Activated T-helper 2 cell treated with anti-CD3 and anti-CD28 coated beads, Interferon-gamma antibody, Interleukin-2, Interleukin-4, amounts not matched to agents 10 μg/mL and 5 μg/mL and 100 μg/mL, durations not matched to agents 14 hours and 24 hours and 36 hours (primary cell): ENCODE data around the gene KBTBD3. TPM values are rescaled to one million over a fixed set of nuclear protein-coding genes. Genes with fewer than 3 reads are reported as not detected.
A peak's percentile ranks its signal among the peaks of the same experiment; 100 is the strongest.
"Not testable (repeated sequence)": the region's sequence is repeated elsewhere in the genome, so short reads cannot be mapped to it uniquely, and the experiment has no call there.

ENCODE experiments used
- DNase-seq: peaks from one replicate; pipeline ENCODE4 v3.0.0; 2021; ENCODE audit warnings: low spot score
- H3K27ac Mint-ChIP-seq: one replicate; pipeline ENCODE4 v1.8.0; 2021; ENCODE audit warnings: mixed read lengths
- H3K27me3 Mint-ChIP-seq: one replicate; pipeline ENCODE4 v1.8.0; 2021; ENCODE audit warnings: low read depth, mixed read lengths
- H3K36me3 Mint-ChIP-seq: one replicate; pipeline ENCODE4 v1.8.0; 2021; ENCODE audit warnings: low read depth, mixed read lengths
- H3K4me1 Mint-ChIP-seq: one replicate; pipeline ENCODE4 v1.8.0; 2021; ENCODE audit warnings: low read depth, mixed read lengths
- H3K4me3 Mint-ChIP-seq: one replicate; pipeline ENCODE4 v1.8.0; 2021; ENCODE audit warnings: low read depth, mild to moderate bottlenecking, moderate library complexity, mixed read lengths
- H3K9me3 Mint-ChIP-seq: one replicate; pipeline ENCODE4 v1.8.0; 2021; ENCODE audit warnings: mixed read lengths
- intact Hi-C: fragments of 100-400 bp; cut with micrococcal nuclease; formaldehyde crosslinking; loops from one replicate; pipeline ENCODE4 v1.15.1; 2023
- total RNA-seq: library from RNA; stranded (reverse); gene quantifications from 2 replicates; pipeline ENCODE4 v1.2.3, GENCODE V29; 2022

The KBTBD3 gene
- total RNA-seq, 1 donor from 2014 or later: 8.9 TPM

DNA sequence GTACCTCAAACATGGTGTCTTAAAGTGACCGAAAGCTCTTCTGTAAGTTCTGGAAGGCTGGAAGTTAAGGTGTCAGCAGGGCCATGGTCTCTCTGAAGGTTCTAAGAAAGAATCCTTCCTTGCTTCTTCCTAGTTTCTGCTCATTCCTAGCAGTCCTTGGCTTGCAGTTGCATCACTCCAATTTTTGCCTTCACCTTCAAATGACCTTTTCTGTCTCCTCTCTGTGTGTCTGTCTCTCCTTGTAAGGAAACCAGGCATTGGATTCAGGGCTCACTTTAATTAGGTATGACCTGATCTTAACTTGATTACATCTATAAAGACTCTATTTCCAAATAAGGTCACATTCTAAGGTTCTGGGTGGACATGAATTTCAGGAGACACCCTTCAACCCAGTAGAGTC, 9.0 kb upstream of the KBTBD3 start:
- H3K9me3 Mint-ChIP-seq: no peaks in the 10 kb centered on the region
- intact Hi-C loops: no loop called here
- peaks cover 41% of the 10 kb centered on the region for H3K36me3 Mint-ChIP-seq
- peaks cover 43% of the 10 kb centered on the region for H3K4me1 Mint-ChIP-seq
- H3K4me3 Mint-ChIP-seq: no peak overlapping the region
- peak overlapping the region; percentile 1 for H3K27ac Mint-ChIP-seq
- no peaks in the 10 kb centered on the region for H3K27me3 Mint-ChIP-seq
- DNase-seq: no peak

DNA sequence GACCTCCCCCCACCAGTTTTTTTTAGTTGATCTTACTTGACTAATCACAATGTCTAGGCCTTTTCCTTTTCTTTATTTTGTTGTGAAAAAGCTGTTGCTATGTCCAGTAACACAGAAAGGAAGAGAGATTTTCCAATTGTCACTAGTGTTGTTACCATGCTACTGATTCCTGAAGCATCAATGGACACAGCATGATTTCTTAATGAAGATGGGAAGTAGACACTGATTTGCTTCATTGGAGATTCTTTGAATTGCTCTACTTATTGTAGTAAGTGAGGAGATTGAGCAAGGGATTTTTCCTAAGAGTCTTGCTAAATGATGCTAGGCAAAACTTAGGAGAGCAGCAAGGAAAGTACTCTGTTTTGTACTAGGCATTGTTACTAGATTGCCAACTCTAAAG, 4.9 kb upstream of the KBTBD3 start:
- Mint-ChIP-seq H3K4me1 (peaks cover 40% of the 10 kb centered on the region), H3K4me3 (no peak overlapping the region), H3K9me3 (no peaks in the 10 kb centered on the region), H3K27ac (no peak overlapping the region), H3K36me3 (peaks cover 39% of the 10 kb centered on the region), H3K27me3 (no peaks in the 10 kb centered on the region)
- intact Hi-C loops: no loop called here
- no peak for DNase-seq

DNA sequence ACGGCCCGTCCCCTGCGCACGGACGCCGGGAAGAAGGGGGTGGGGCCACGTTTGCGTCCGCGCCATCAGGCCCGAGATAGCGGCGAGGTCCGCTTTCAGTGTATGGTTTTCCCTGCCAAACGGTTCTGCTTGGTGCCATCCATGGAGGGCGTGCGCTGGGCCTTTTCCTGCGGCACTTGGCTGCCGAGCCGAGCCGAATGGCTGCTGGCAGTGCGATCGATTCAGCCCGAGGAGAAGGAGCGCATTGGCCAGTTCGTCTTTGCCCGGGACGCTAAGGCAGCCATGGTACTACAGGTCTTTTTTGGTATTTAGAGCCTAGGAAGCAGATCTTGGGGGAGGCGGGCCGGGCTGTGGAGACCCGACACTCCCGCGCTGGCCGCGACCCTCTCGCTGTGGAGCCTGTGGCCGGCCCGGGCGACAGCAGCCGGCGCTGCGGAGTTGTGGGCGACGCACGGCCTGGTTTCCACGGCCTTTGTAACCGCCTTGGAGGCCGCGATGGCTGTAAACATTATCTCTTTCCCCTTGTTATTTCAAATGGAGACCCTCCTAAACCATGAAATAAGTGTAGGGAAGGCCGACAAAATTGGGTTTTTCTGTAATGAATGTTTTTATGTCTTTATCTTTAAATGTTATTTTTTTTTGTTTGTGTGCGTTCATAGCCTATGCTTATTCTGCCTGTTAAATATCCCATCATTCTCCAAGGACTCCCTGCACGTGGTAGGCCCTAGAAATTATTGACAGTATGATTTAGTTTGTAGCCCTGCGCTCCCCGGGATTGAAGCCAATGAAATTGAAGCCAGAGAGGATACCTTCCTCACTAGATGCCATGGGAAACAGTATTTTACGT, 685 bp upstream of the KBTBD3 start, which contains the start of gene AASDHPPT:
Gene AASDHPPT, plus strand, starts transcription at position 54 of the 847 bp plus-strand sequence. Its CDS starts 49 bp downstream, at position 103.
- H3K36me3 Mint-ChIP-seq: peaks cover 42% of the 10 kb centered on the region
- H3K9me3 Mint-ChIP-seq: no peaks in the 10 kb centered on the region
- DNase-seq: no peak
- H3K27ac Mint-ChIP-seq: peak within 1 kb of the TSS; percentile 90
- intact Hi-C loops: loop anchor here (1.0 kb wide), 3 partner anchors 13 to 56 kb away; partner anchors contain the start of gene MSANTD4
- peak within 1 kb of the TSS; percentile 92 for H3K4me3 Mint-ChIP-seq
- peaks cover 50% of the 10 kb centered on the region for H3K4me1 Mint-ChIP-seq
- H3K27me3 Mint-ChIP-seq: no peaks in the 10 kb centered on the region

DNA sequence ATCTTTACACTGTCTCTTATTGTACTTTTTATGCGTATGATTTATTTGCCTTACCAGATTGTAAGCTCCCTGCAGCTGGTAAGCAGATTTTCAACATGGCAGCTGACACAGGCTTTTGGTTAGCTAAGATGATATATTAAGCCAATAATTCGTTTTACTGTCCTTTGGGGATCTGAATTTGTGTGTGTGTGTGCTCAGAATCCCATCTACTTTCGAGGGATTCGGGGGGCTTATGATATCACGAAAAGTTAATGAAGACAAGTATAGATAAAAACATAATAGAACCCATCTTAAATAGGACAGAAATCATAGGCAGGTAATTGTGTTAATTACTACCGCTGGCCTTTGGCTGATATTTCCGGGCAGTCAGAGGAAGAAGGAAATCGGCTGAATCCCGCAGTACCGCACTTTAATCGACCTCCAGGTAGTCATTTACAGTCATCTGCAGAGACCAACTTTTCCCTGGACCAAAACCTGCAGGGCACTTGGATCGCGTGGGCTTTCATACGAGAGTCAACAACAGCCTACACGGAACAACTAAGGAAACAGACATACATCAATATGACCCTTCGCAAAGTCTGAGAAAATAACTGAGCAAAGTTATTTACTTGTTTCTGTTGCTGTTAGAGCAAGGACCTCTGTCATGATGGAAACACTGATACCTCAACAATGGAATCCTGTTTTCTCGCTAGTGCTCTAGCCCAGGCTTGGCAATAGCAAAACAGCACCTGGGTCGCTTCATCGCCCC, 802 bp downstream of the KBTBD3 start:
- H3K27ac Mint-ChIP-seq: peak overlapping the region; percentile 90
- intact Hi-C loops: no loop called here
- H3K9me3 Mint-ChIP-seq: no peaks in the 10 kb centered on the region
- H3K4me1 Mint-ChIP-seq: peaks cover 42% of the 10 kb centered on the region
- no peak for DNase-seq
- peak overlapping the region; percentile 92 for H3K4me3 Mint-ChIP-seq
- no peaks in the 10 kb centered on the region for H3K27me3 Mint-ChIP-seq
- peaks cover 32% of the 10 kb centered on the region for H3K36me3 Mint-ChIP-seq

DNA sequence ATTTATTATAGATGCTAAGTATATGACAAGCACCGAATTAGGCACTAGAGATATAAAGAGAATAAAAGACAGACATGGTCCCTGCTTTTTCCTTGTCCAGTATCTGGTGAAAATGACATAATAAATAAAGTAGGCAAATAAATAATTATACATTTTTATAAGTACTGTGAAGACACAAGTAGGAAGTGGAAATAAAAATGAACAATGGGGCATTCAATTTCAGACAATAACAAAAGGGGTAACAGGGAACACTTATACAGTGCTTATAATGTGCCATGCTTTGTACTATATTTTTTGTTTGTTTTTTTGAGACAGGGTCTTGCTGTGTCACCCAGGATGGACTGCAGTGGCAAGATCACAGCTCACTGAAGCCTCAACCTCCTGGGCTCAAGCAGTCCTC, 4.3 kb downstream of the KBTBD3 start:
- intact Hi-C loops: no loop called here
- Mint-ChIP-seq H3K27me3 (no peaks in the 10 kb centered on the region), H3K27ac (no peak overlapping the region), H3K4me1 (peaks cover 21% of the 10 kb centered on the region), H3K36me3 (peaks cover 21% of the 10 kb centered on the region), H3K9me3 (no peaks in the 10 kb centered on the region), H3K4me3 (no peak overlapping the region)
- DNase-seq: no peak

DNA sequence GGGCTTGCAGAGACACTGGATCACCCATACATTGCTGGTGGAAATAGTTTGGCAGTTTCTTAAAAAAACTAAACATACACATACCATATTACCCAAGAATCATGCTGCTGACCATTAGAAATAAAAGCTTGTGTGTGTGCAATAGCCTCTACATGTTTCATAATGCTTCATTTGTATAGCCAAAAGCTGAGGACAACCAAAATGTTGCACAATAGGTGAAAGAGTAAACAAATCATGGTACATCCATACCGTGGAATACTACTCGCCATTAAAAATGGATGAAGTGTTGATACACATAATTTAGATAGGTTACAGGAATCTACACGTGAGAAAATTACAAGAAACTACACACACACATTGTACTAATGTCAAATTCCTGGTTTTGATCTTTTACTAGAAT, 6.5 kb downstream of the KBTBD3 start:
- Mint-ChIP-seq H3K27ac (no peak overlapping the region), H3K4me1 (peaks cover 12% of the 10 kb centered on the region), H3K9me3 (no peaks in the 10 kb centered on the region), H3K36me3 (peaks cover 21% of the 10 kb centered on the region), H3K4me3 (no peak overlapping the region), H3K27me3 (no peaks in the 10 kb centered on the region)
- DNase-seq: no peak
- intact Hi-C loops: no loop called here

DNA sequence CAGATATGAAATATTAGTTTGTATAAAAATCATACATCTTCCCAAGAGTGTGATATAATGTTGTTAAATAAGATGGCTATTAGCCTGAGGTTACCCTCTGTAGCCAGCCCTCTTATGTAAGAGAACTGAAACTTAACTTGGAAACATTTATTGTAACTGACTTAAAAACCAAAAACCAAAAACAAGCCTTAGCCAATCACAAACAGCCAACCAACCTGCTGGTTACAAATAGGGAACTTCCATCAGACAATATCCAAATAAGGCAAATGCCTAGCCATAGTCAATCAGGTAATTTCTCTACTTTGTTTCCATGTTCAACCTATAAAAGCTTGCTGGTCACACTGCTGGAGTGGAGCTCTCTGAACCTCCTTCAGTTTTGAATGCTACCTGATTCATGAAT, 14.1 kb downstream of the KBTBD3 start:
- H3K27me3 Mint-ChIP-seq: no peaks in the 10 kb centered on the region
- H3K27ac Mint-ChIP-seq: no peak overlapping the region
- H3K36me3 Mint-ChIP-seq: peaks cover 8% of the 10 kb centered on the region
- peaks cover 13% of the 10 kb centered on the region for H3K4me1 Mint-ChIP-seq
- intact Hi-C loops: loop anchor here (5.0 kb wide), 1 partner anchor 41 kb away; the partner anchor contains the start of gene MSANTD4
- H3K9me3 Mint-ChIP-seq: no peaks in the 10 kb centered on the region
- no peak for DNase-seq
- H3K4me3 Mint-ChIP-seq: no peak overlapping the region

DNA sequence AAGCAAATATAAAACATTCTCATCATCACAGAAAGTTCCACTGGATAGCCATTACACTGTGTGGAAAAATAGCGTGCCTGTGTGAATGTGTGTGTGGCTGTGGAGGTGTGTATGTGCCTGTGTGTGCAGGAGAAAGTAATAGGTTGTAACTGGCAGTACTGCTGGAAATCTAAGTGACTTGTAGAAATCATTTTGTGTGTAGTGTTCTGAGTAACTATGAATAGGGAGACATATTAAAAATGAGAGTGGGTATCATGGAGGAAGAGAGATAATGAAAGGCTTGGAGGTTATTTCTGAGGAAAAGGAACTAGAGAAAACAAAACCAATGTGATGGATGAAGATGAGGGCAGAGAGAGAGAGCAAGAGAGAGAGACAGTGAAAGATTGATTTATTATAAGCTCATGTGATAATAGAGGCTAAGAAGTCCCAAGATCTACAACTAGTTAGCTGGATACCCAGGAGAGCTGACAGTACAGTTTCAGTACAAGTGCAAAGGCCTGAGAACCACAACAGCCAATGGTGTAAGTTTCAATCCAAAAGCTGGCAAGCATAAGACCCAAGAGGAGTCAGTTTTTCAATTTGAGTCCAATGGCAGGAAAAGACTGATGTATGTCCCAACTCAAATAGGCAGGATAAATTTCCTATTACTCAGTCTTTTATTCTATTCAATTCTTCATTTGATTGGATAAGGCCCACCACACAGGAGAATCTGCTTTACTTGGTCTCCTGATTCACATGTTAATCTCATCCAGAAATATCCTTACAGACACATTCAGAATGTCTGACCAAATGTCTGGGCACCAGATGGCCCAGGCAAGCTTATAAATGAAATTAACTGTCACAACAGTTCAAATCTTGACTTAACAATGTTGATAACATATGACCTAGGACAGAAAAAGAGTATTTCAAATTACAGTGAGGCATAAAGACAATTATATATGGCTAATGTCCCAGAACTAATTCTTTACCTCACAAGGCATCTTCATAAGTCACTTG, 14.9 kb downstream of the KBTBD3 start:
- intact Hi-C loops: loop anchor here (1.0 to 5.0 kb wide), 2 partner anchors 15 to 40 kb away; partner anchors contain the start of genes AASDHPPT, KBTBD3 and MSANTD4
- Mint-ChIP-seq H3K27me3 (no peaks in the 10 kb centered on the region), H3K4me1 (peaks cover 13% of the 10 kb centered on the region), H3K9me3 (no peaks in the 10 kb centered on the region), H3K36me3 (peaks cover 10% of the 10 kb centered on the region), H3K4me3 (no peak overlapping the region), H3K27ac (peak overlapping the region; percentile 44)
- no peak for DNase-seq

DNA sequence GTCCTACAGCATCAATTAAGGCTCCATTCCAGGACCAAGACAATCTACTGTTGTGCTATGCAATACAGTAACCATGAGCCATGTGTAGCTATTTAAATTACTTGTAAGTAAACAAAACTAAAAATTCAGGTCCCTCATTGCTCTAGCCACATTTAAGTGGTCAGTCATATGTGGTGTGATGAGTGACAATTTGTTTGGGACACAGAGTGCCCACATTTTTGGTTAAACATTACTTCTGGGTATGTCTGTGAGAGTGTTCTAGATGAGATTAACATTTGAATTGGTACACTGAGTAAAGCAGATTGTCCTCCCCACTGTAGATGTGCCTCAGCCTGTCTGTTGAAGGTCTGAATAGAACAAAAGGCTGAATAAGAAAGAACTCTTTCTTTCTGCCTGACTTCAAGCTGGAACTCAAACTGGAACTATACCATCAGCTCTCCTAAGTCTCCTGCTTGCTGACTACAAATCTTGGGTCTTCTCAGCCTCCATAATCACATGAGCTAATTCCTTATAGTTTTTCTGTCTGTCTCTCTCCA, 15.8 kb downstream of the KBTBD3 start:
- peaks cover 10% of the 10 kb centered on the region for H3K36me3 Mint-ChIP-seq
- intact Hi-C loops: loop anchor here (5.0 kb wide), 1 partner anchor 39 kb away; the partner anchor contains the start of gene MSANTD4
- no peak for DNase-seq
- no peaks in the 10 kb centered on the region for H3K27me3 Mint-ChIP-seq
- no peak overlapping the region for H3K27ac Mint-ChIP-seq
- peaks cover 13% of the 10 kb centered on the region for H3K4me1 Mint-ChIP-seq
- H3K9me3 Mint-ChIP-seq: no peaks in the 10 kb centered on the region
- no peak overlapping the region for H3K4me3 Mint-ChIP-seq

DNA sequence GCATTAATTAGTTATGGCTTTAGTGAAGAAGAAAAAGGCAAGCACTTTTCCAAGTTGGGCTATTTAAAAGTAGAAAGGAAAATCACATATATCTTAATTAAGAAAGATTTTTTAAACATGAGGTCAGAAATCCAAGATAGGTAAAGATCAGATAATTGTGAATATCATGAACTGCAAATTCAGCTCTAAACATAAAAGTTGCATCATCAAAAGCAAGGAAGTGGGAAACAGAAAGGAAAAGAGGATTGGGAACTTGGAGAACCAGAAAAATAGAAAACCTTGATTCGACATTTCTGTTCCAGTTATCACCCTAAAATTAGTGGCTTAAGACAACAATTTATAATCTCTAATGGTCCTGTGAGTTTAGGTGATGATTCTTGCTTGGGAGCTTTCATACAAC, 17.5 kb downstream of the KBTBD3 start:
- Mint-ChIP-seq H3K27me3 (no peaks in the 10 kb centered on the region), H3K27ac (no peak overlapping the region), H3K4me1 (peaks cover 13% of the 10 kb centered on the region), H3K36me3 (peaks cover 6% of the 10 kb centered on the region), H3K4me3 (no peak overlapping the region), H3K9me3 (no peaks in the 10 kb centered on the region)
- DNase-seq: no peak
- intact Hi-C loops: loop anchor here (5.0 kb wide), 1 partner anchor 37 kb away; the partner anchor contains the start of gene MSANTD4

DNA sequence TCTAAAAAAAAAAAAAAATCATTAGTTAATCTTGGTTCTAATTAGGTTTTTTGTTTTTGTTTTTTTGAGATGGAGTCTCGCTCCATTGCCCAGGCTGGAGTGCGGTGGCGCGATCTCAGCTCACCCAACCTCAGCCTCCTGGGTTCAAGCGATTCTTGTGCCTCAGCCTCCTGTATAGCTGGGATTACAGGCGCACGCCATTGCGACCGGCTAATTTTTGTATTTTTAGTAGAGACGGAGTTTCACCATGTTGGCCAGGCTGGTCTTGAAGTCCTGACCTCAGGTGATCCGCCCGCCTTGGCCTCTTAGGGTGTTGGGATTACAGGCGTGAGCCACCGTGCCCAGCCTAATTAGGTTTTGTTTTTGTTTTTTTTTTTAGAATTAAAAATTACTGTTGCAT, 18.8 kb downstream of the KBTBD3 start:
- H3K27ac Mint-ChIP-seq, intact Hi-C loops, H3K9me3 Mint-ChIP-seq, H3K4me3 Mint-ChIP-seq, H3K27me3 Mint-ChIP-seq, H3K36me3 Mint-ChIP-seq, DNase-seq: not testable (repeated sequence)
- peaks cover 13% of the 10 kb centered on the region for H3K4me1 Mint-ChIP-seq

DNA sequence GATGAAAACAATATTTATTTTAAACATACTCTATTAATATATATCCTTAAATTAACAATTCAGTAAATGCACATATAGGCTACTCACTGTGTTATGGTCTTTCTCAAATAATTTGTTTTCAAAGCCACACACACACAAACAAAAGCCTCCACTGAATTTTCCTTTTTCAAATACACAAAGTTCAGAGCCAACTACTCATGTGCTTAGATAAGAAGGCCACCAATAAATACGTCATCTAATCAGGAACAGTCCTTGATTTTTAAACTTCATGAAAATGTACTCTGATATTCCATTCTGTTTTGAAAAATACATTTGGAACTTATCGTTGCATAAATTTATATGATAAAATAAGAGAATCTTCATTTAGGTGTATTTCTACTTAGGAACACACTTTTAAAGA, 26.0 kb downstream of the KBTBD3 start:
- Mint-ChIP-seq H3K4me1 (no peaks in the 10 kb centered on the region), H3K36me3 (no peaks in the 10 kb centered on the region), H3K27ac (no peak overlapping the region), H3K9me3 (no peaks in the 10 kb centered on the region), H3K27me3 (peaks cover 2% of the 10 kb centered on the region), H3K4me3 (no peak overlapping the region)
- intact Hi-C loops: no loop called here
- no peak for DNase-seq
